ENCODE measurements around the gene ASPSCR1. TPM values are rescaled to one million over a fixed set of nuclear protein-coding genes. Genes with fewer than 3 reads are reported as not detected.

The ASPSCR1 gene
- total RNA-seq, 4 donors from 2014 or later: 11.7 to 24.4 (median 18.6) TPM

- no peak for TF ChIP-seq CTCF (IDR thresholded peaks at IDR 0.05)
- TF ChIP-seq POLR2A (IDR thresholded peaks at IDR 0.05): no peak
- no peak for TF ChIP-seq EP300 (IDR thresholded peaks at IDR 0.05)
- no peak for TF ChIP-seq POLR2AphosphoS5 (IDR thresholded peaks at IDR 0.05)
- Histone ChIP-seq H3K4me1 (peaks cover 0 to 33% (median 12%) of the 10 kb centered on the region in 3 donors), H3K27ac (no peak overlapping the region), H3K36me3 (peaks cover 0 to 89% of the 10 kb centered on the region in 2 donors), H3K9me3 (no peaks in the 10 kb centered on the region), H3K27me3 (no peaks in the 10 kb centered on the region), H3K4me3 (no peak overlapping the region)
- no peak for ATAC-seq
- no CpG with 5 or more reads among the region's 29 CpGs for WGBS, 2 donors (ENCODE audit: low coverage in 1 of 2)
Observed at GRCh38 chr17:82056729-82057621, 79.5 kb downstream of the ASPSCR1 start.

GRCh38 chr17:82058230-82058854 is 80.9 kb downstream of the ASPSCR1 start:
- peaks cover 0 to 20% (median 1%) of the 10 kb centered on the region in 3 donors for H3K4me1 ChIP-seq
- WGBS, 2 donors (ENCODE audit: low coverage in 1 of 2): no CpG with 5 or more reads among the region's 17 CpGs
- H3K9me3 ChIP-seq: no peaks in the 10 kb centered on the region
- H3K27me3 ChIP-seq: no peaks in the 10 kb centered on the region
- TF ChIP-seq POLR2AphosphoS5 (IDR thresholded peaks at IDR 0.05) (no peak), POLR2A (IDR thresholded peaks at IDR 0.05) (no peak), CTCF (IDR thresholded peaks at IDR 0.05) (no peak), EP300 (IDR thresholded peaks at IDR 0.05) (no peak)
- H3K4me3 ChIP-seq: no peak overlapping the region
- peaks cover 0 to 100% of the 10 kb centered on the region in 2 donors for H3K36me3 ChIP-seq
- no peak for ATAC-seq
- H3K27ac ChIP-seq: no peak overlapping the region

GRCh38 chr17:82058855-82059249 is 81.4 kb downstream of the ASPSCR1 start:
- ATAC-seq: no peak
- Histone ChIP-seq H3K4me3 (no peak overlapping the region), H3K36me3 (peaks cover 0 to 100% of the 10 kb centered on the region in 2 donors), H3K9me3 (no peaks in the 10 kb centered on the region), H3K27me3 (no peaks in the 10 kb centered on the region), H3K4me1 (peaks cover 0 to 20% (median 1%) of the 10 kb centered on the region in 3 donors), H3K27ac (no peak overlapping the region)
- TF ChIP-seq EP300 (IDR thresholded peaks at IDR 0.05): no peak
- TF ChIP-seq POLR2A (IDR thresholded peaks at IDR 0.05): no peak
- no peak for TF ChIP-seq POLR2AphosphoS5 (IDR thresholded peaks at IDR 0.05)
- TF ChIP-seq CTCF (IDR thresholded peaks at IDR 0.05): no peak
- no CpG with 5 or more reads among the region's 10 CpGs for WGBS, 2 donors (ENCODE audit: low coverage in 1 of 2)

GRCh38 chr17:82059272-82060000 is 82.0 kb downstream of the ASPSCR1 start:
- TF ChIP-seq POLR2AphosphoS5 (IDR thresholded peaks at IDR 0.05) (no peak), EP300 (IDR thresholded peaks at IDR 0.05) (no peak), POLR2A (IDR thresholded peaks at IDR 0.05) (no peak), CTCF (IDR thresholded peaks at IDR 0.05) (no peak)
- WGBS, 2 donors (ENCODE audit: low coverage in 1 of 2): no CpG with 5 or more reads among the region's 19 CpGs
- Histone ChIP-seq H3K27ac (no peak overlapping the region), H3K36me3 (peaks cover 0 to 99% of the 10 kb centered on the region in 2 donors), H3K4me1 (peaks cover 0 to 20% (median 7%) of the 10 kb centered on the region in 3 donors), H3K4me3 (no peak overlapping the region), H3K27me3 (no peaks in the 10 kb centered on the region), H3K9me3 (no peaks in the 10 kb centered on the region)
- no peak for ATAC-seq

All from gastroesophageal sphincter (tissue), 4 donors.